NCI-H526 treated with DMSO at 0.1 percent for 48 hours (cell line): ENCODE measurements around the gene WSCD1.

Experiments
- DNase-seq: peaks from one replicate; lab custom pipeline; 2025; lab: John Stamatoyannopoulos, UW

The WSCD1 gene

DNA sequence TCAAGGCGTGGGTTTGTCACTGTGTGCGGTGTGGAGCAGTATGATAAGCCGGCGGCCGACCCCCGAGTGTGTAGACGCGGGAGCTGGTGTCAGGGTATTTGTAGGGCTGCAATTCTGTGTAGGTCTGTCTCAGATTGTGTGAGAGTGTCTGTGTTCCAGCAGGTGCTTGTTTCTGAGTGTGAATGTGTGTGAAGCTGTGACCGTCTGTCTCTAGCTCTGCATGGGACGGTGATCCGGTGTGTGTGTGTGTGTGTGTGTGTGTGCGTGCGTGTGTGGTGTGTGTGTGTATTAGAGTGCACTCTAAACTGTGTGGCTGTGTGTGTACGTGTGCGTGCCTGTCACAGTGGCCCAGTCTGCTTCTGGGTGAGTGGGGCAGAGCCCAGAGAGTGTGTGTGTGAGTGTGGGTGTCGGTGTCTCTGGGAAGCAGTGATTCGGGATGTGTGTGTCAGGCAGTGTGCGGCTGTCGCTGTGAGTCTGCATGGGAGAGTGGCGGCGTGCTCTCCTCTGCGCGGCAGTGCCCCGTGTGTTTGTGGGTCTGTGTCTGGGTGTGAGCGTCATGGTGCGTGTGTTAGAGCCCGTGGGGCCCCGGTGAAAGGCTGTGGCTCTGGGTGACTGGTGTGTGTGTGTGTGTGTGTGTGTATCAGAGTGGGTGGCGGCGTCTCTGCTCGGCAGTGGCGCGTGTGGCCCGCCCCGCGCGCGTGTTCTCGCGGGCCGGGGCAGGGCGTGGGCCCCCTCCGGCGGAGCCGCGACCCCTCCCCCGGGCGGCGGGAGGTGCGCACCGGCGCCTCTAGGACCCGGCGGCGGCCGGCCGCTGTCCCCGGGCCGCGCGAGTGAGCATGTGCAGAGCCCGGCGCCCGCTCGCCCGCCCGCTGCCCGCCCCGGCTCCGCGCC, at the start of gene WSCD1:
WSCD1 (plus strand) TSS at position 841 of the 891 bp plus-strand sequence. CDS start 10,280 bp downstream, outside the sequence.
- DNase-seq = no peak

DNA sequence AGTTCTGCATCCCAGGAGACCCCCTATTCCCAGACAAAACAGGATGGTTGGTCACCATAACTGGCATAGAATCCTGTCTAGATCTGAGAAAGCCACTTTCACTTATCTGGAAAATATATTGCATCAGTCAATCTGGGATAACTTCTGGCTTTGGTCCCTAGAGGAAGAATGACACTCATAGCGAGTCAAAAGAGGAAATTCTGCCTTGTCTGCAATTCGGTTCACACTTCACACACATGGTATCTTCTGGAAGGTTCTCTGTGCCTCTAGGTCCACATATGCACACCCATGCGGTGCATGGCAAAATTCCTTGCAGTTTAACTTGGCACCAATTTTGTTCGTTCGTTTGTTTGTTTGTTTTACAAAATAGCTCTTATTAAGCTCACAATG, 49.2 kb upstream of the WSCD1 start:
- DNase-seq = no peak

DNA sequence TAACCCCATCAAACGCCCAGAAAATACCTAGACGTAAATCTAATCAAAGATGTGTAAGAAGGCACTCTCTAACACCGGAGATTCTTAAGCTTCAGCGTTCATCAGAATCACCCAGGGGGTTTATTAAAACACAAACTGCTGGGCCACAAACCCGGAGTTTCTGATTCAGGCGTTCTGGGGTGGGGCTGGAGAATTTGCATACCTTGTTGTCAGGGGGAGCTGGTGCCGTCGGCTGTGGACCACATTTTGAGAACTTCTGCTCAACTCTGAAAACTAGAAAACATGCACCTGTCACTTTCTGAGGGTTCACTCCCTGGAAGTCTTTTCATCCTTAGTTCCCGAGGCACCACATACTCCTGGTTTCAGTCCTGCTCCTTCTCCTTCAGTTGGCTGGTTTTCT, 48.6 kb upstream of the WSCD1 start:
- DNase-seq = no peak

DNA sequence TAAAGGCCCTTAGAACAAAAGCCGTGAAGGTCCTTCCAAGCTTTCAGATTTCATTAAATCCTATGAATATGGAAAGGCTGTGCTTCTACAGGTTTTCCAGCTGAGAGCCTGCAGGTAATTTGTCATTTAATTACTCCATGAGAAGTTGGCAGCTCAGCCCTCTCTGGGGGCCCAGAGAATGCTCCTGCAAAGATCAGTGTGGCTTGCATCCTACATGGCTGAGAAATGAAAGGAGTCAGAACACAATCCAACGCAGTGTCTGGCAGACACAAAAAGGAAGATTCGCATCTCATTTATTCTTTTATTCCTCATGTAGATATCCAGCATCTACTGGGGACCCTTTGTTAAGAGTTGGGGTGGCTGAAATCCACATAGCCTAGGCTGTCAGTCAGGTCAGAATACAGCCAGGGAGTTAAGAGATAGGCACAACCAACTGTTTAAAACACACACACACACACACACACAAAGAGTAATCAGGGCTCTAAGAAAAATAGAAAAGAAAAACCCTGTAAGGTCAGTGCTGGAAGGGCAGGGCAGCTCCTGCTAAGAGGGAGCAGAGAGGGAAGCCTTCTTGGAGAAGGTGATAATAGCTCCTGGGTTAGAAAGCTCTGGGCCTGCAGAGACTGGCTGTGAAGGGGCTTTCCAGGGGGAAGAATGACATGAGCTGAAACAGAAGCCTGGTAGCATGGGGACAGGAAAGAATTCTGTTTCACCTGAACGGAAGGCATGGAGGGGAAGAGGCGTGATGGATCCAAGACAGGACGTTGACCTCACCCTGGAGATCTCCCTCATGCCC, 46.9 kb upstream of the WSCD1 start:
- no peak for DNase-seq

DNA sequence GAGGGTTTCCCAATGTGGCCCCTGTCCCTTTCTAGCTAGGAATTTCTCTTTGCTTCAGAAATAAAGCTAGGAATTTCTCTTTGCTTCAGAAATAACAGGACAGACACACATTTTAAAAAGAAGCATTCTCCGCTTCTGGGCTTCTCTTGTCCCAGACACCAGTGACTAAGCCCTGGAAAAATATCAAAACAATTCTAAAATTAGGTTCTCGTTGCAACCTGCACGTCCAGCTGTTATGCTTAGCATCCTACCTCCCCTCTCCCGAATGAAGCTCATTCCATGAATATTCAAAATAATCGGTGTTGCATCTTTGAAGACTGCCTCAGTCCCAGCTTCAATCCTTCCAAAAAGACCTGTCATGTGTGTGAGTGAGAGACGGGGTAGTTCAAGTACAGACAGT, 45.6 kb upstream of the WSCD1 start:
- DNase-seq = no peak

DNA sequence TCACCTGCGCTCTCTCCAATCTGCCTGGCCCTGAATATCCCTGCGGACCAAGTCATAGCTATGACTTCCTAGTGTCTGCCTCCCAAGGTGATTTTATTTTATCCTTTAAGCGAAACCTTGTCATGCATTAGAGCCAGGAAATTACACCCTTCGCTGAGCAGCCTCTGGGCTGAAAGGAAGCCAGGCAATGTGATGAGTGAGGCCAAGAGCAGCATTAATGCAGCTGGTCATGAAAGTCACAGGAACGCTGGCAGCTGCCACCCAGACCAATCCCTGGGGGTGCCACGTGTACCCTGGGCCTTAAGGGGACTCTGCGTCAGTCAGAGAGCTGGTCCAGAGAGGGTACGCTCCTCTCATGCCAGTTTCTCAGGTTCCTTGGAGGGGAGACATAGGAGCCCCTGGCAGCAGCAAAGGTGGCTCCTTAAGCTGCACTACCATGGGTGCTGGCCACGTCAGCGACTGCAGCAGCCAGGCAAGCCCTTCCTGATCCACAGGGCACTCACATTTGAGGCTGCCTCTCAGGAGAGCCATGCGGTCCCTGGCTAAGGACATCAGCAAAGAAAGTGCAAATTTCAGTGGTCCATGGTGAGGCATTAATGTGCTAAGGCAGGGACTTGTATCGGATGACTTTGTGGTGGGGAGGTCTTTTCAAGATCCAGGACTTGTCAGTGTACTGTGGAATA, 42.7 kb upstream of the WSCD1 start:
- DNase-seq = no peak

DNA sequence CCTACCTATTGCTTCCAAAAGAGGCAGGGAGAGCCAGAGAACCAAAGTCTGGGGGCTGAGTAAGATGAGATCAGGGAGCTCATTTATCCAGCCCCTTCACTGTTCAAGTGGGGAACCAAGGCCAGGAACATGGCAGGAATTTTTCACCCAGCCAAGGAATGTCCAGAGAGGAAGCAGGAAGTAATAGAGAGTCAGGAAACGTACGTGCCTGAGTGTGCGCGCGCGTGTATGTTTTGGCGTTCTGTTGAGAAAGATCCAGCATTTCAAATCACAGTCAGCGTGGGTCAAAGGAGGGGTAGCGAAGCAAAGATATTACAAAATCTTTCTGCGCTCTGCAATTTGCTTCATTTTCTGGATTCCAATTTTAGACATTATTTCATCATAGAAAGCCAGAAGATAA, 41.9 kb upstream of the WSCD1 start:
- DNase-seq = no peak

DNA sequence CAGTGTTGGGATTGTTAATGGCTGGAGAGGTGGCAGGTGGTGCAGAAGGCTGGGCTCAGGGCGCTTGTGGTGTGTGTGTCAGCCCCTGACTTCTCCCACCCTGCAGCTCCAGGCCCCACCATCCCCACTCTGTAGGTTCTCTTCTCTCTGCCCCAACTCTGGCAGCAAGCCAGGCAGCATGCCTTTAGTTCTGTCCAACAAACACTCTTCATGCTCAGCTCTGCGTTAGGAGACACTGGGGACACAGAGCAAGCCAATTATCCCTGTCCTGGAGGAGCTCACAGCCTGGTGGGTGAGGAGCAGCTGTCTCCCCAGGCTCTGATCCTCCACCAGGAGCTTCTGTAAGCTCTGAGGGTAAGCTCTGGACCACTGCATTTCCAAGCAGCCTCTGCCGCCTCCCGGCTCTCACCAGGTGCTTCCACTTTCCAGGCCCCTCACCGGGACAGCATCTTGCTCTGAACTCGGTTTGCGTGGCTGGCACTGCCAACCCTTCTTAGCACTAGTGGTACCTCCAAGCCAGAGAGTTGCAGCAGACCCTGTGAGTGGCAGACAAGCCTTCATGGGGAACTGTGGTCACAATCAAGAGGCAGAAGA, 34.3 kb upstream of the WSCD1 start:
- no peak for DNase-seq

DNA sequence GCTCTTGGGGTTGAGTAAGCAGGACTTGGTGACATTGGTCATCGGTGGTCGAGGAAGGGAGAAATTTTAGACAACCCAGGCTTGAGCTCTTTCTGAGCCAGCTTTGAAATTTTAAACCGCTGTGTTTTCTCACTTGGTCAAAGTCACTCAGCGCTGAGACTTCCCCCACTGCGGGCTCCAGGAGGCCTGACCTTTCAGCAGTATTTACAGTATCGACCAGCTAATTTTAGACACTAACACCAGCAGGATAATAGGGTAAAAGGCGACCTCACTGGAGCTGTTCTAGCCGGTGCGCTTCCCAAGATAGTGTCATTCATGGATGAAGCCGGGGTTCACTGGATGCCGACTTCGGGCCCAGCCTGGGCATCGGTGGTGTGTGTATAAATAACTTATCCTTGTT, 29.7 kb upstream of the WSCD1 start:
- no peak for DNase-seq

DNA sequence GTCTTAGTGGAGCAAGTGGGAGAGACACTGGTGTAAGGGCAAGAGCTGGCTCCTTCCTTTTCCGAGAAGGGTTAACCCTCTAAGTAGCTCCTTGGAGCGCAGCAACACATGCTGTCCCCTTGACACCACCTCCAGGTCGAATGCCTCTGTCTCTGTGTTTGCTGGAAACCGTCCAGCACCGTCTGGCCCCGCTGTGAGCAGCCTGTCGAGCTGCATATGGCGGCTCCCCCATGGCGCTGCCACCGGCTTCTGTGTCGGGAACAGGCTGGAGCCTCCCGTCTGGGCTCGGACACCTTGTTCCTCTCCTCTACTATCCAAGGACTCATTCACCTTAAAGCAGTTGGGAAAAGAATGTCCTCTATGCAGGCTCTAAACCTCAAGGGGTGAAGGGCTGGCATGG, 28.9 kb upstream of the WSCD1 start:
- DNase-seq = no peak

DNA sequence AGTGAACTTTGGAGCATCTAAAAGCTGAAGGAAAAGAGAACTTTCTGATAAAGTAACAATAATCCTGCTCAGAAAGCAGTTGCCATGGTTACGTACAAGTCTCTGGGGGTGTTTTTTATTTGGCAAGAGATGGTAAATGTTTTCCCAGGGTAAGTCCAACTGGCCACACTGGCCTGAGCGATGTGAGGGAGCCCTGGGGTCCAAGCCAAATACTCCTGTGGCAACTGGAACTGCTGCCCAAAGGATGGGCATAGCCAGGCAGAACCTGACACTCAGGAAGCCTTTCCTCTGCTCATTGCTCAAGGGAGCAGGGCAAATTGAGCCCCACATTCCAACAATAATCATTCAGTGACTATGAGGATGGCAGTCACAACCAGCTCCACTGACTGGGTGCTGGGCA, 26.8 kb upstream of the WSCD1 start:
- no peak for DNase-seq

DNA sequence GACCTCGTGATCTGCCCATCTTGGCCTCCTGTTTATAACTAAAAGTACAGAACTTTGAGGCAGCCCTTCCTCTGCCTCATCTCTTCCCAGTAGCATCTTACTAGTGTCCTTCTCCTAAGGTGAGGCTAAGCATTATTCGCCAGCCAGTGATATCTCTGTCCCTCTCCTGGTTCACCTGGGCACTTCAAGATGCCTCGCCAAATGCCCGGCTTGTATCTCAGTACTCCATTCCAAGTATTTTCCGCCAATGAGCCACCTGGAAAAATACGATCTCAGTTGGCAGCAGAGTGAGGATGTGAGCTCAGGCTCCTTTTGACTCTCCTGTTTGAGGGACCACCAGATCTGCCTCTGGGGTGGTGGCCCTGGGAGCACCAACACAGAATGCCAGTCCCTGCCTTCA, 25.9 kb upstream of the WSCD1 start:
- DNase-seq = no peak

DNA sequence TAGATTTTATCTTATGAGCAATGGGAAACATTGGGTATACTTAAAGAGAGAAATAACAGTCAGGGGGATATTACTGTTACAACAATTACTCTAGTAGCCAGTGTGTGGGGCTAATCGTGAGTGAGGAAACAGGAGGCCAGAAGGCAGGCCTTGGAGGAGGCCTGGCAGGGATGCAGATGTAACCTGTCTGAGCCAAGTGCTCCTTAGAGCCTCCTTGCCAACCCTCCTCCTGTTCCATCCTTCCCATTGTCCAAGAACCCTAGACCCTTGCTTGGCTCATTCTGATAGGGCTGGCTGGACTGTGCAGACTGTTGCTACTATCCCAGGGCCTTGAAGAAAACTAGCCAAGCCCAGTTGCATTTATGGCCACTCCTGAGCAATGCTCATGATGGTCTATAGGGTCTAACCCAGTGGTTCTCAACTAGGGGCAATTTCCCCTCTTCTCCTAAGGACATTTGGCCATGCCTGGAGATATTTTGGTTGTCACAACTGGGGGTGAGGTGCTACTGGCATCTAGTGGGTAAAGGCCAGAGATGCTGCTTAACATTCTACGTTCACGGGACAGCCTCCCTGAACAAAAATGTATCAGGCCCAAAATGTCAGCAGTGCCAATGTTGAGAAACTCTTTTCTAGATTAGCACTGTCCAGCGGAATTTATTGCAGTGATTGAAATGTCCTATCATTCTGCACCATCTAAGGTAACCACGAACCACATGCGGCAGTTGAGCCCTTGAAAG, 24.4 kb upstream of the WSCD1 start:
- no peak for DNase-seq

DNA sequence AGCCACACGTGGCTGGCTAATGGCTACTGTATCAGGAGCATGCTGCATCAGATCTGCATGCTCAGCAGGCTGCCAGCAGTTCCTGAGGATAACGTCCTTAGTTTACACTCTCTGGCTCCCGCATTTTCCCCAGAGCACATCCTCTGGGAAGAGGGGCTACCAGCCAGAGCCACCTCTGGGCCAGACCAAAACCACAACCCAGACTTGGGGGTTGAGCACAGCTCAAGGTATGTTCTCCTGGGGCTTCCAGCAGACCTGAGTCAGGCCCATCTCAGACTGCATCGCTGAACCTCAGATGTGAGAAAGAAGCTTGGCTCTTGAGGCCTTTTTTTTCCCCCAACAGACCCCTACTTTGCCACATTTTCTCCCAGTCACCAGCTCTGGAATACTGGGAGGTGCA, 23.7 kb upstream of the WSCD1 start:
- no peak for DNase-seq

DNA sequence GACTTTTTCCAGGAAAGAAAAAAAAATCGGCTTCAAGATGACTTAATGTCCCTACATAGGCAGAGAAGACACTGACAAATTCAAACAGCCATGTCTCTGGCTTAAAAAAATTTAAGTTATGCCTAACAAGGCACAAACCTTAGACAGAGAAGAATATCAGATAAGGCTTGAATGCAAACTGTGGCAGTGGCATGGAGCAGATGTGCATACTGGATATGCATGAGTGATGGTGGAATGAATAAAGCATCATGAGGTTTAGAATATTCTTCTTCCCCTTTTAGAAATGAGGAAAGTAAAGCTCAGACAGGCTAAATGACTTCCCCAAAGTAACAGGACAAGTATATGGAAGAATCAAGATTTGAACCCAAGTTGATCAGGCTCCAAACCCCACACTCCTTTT, 23.2 kb upstream of the WSCD1 start:
- no peak for DNase-seq

DNA sequence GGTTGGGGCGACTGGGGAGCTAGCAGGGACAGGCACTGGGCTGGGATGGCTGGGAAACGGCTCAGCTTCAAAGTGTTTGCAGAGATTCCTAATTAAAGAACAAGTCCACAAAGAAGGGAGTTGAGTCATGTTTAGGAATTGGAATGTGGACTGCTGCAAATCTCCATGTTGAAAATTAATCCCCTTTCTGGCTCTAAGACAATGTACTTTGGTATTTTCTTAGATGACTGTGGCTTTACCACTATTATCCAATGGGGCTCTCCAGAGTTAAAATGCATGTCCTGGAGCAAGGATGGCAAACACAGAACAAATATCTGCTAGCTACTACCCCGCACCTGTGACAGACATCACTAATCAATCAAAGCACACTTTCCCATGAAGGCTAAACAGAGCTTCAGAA, 22.2 kb upstream of the WSCD1 start:
- DNase-seq = no peak

DNA sequence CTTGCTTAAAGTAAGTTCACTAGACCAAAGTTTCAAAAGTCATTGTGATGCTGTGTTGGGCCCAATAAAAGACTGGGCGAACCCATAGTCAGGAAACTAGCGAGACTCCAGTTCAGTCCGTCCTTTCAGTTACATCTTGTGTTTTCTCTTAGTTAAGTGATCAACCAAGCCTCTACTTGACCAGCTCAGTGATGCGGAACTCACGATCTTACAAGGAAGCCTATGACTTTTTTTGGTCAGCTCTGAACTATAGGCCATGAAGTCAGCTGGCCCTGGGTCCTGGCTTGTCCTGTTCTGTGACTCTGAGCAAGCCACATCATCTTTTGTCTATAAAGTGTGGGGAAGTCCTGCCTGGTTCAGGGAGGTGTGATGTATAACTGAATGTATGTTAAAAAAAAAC, 21.7 kb upstream of the WSCD1 start:
- no peak for DNase-seq

DNA sequence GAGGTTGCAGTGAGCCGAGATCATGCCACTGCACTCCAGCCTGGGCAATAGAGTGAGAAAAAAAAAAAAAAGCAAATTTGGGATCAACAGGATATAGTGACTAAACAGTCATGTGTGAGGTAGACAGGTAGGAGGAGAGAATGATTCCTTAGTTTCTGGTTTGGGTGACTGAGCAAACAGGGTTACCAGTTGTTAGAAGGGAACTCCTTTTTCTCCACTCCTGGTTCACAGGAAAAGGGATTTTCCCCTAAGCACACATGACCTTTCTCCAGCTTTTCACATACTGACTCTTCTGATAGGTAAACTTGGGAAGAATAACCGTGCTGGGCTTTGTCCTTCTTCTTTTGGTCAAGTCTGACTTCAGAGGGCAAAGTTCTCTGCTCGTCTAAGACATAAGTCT, 17.3 kb upstream of the WSCD1 start:
- DNase-seq = no peak

DNA sequence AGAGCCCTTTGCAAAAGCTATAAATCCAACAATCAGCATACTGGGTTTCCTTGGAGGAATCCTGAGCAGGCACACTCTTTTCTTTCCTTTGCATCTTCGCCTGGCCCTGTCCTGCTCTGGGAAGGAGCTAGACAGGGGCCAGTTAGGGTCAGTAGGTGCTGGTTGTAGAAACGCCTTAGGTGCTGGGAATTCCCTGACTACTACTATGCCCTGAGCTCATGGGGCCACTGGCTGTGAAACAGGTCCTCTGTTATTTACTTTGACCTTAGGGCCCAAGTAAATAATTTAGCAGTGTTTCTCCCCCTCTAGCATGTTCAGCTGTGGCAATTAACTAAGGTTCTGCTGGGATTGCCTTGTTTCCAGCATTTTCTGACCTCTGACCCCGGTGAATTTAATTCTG, 15.8 kb upstream of the WSCD1 start:
- no peak for DNase-seq

DNA sequence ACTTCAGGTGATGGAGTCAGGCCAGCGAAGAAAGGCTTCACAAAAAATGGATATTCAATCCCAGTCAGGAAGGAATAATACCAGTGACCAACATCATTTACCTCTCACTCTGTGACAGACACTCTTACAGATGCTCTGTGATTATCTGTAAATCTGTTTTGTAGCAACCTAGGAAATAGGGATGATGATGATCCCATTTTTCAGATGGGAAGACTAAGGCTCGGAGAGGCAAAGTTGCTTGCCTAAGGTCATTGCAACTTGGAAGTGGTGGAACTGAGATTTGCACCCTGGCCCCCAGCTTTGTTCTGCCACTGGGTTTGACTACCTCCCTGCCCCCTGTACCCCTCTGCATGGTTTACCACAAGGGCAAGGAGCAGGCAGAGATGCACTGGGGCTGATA, 14.1 kb upstream of the WSCD1 start:
- no peak for DNase-seq

DNA sequence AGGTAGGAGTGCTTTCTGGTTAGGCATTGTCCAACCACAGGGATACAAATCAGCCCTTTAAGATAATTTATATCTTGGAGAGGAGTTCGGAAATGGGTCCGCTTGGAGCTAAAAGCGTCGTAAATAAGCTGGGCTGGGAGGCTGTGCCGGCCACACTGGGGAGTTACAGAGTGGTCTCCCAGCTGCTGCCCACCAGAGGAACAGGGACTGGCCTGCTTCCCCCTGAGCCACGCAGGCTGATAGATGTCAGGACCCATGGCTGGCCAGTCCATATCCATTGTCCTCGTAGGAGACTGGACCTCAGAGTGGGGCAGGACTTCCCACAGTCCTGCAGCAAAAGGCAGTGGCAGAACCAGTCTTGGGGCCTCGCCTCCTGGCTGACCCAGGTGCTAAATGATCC, 12.6 kb upstream of the WSCD1 start:
- no peak for DNase-seq

DNA sequence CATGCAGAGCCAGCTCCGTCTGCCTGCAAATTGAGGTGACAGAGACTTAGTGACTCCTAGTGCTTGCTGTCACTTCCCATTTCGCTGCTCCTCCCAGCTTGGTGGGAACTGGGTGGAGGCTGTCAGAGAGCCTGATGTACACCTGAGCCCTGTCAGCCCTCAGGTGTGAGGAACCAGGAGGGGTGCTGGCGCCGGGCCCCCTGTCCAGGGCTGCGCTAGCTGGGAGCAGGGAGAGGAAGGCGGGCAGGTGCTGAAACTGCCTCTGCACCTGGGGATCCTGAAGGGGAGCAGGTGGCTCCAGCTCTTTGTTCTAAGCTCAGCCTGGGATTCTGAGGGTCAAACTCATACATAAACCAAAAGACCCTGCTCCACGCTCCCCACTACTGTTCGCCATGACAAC, 10.8 kb upstream of the WSCD1 start:
- DNase-seq = no peak
